B cell (primary cell): ENCODE results near the gene PALLD. TPM values are rescaled to one million over a fixed set of nuclear protein-coding genes. Genes with fewer than 3 reads are reported as not detected.

Experiments
- ATAC-seq: fragments of 200-7000 bp; cut with Tn5 transposase; one replicate; pipeline ENCODE4 v1.10.0; 2021; ENCODE audit warnings: low read depth, mild to moderate bottlenecking, moderate number of reproducible peaks, moderate library complexity
- CTCF ChIA-PET: fragments of 350-600 bp; sonication (Branson Sonifier 250); formaldehyde crosslinking; loops from one replicate; lab custom pipeline; 2021; ENCODE audit warnings: antibody characterized with exemption, inconsistent platforms; lab: Charles Lee
- POLR2A ChIA-PET: fragments of 350-600 bp; sonication (Branson Sonifier 250); formaldehyde crosslinking; loops from one replicate; lab custom pipeline; 2021; ENCODE audit warnings: antibody characterized with exemption; lab: Charles Lee
- DNase-seq: peaks from one replicate; pipeline ENCODE4 v3.0.0; 2013
- H2AFZ ChIP-seq: 2 replicates; pipeline ENCODE4 v1.6.1; 2012; ENCODE audit warnings: mild to moderate bottlenecking, low read depth, low read length; ENCODE audit not compliant: insufficient read depth, poor library complexity, severe bottlenecking
- H3K27ac ChIP-seq, 2 donors: 1 replicate in 1 of 2; 2 replicates in 1 of 2; pipeline ENCODE4 v1.5.1; 2012 to 2013; ENCODE audit warnings: low read length in 2 of 2, mild to moderate bottlenecking in 2 of 2, moderate library complexity in 1 of 2
- H3K27me3 ChIP-seq, 4 experiments: fragments of 200-600 bp in 1 of 4; sonication (generic) in 1 of 4; replicated peaks in 1 of 4; 1 replicate in 2 of 4; 2 replicates in 2 of 4; pipeline versions ENCODE4 v1.6.1 to v1.7.0; 2013 to 2016; ENCODE audit warnings: low read length in 3 of 4, mild to moderate bottlenecking in 2 of 4, mixed read lengths in 1 of 4, moderate library complexity in 1 of 4; ENCODE audit not compliant: insufficient read depth in 4 of 4, control insufficient read depth in 3 of 4; ENCODE audit errors: control extremely low read depth in 1 of 4
- H3K36me3 ChIP-seq, 2 experiments: replicated peaks in 1 of 2; 1 replicate in 1 of 2; 2 replicates in 1 of 2; pipeline versions ENCODE4 v1.6.1 to v1.7.1; 2013; ENCODE audit warnings: low read length in 1 of 2; ENCODE audit not compliant: insufficient read depth in 2 of 2, control insufficient read depth in 1 of 2; ENCODE audit errors: control extremely low read depth in 1 of 2, extremely low read depth in 1 of 2
- H3K4me1 ChIP-seq, 2 donors: fragments of 200-600 bp in 1 of 2; sonication (generic) in 1 of 2; 1 replicate in 1 of 2; 2 replicates in 1 of 2; pipeline versions ENCODE4 v1.5.1 to v1.6.1; 2013 to 2017; ENCODE audit warnings: low read length in 2 of 2; ENCODE audit not compliant: control insufficient read depth in 2 of 2, insufficient read depth in 2 of 2
- H3K4me2 ChIP-seq: replicated peaks from 2 replicates; pipeline ENCODE3; 2012; ENCODE audit warnings: mild to moderate bottlenecking, low read depth, low read length; ENCODE audit not compliant: poor library complexity, severe bottlenecking
- H3K4me3 ChIP-seq, 5 experiments: fragments of 200-600 bp in 1 of 5; sonication (generic) in 1 of 5; 1 replicate in 3 of 5; 2 replicates in 2 of 5; pipeline versions ENCODE4 v1.5.1 to v1.7.0; 2011 to 2016; ENCODE audit warnings: low read length in 4 of 5, mild to moderate bottlenecking in 4 of 5, low read depth in 2 of 5, control low read depth in 1 of 5, moderate library complexity in 1 of 5; ENCODE audit not compliant: insufficient read depth in 1 of 5; ENCODE audit errors: control extremely low read depth in 1 of 5, extremely low read depth in 1 of 5
- H3K79me2 ChIP-seq: fragments of 200-600 bp; sonication (generic); one replicate; pipeline ENCODE4 v1.6.0; 2016; ENCODE audit warnings: low read length; ENCODE audit not compliant: control insufficient read depth, insufficient read depth
- H3K9ac ChIP-seq: fragments of 200-600 bp; sonication (generic); 2 replicates; pipeline ENCODE4 v1.6.1; 2017; ENCODE audit warnings: mild to moderate bottlenecking, low read length, moderate library complexity
- H3K9me3 ChIP-seq, 3 donors: one replicate each; pipeline versions ENCODE4 v1.6.1 to v1.7.1; 2013; ENCODE audit warnings: low read length in 2 of 3; ENCODE audit not compliant: control insufficient read depth in 2 of 3, insufficient read depth in 1 of 3; ENCODE audit errors: control extremely low read depth in 1 of 3
- H4K20me1 ChIP-seq: 2 replicates; pipeline ENCODE4 v1.6.0; 2012; ENCODE audit warnings: mild to moderate bottlenecking, low read length; ENCODE audit not compliant: insufficient read depth, control insufficient read depth, poor library complexity, severe bottlenecking
- H3K27ac Mint-ChIP-seq: one replicate; pipeline ENCODE4 v1.8.0; 2021; ENCODE audit warnings: mixed read lengths
- H3K27me3 Mint-ChIP-seq: one replicate; pipeline ENCODE4 v1.8.0; 2021; ENCODE audit warnings: mixed read lengths
- H3K4me1 Mint-ChIP-seq: one replicate; pipeline ENCODE4 v1.8.0; 2021; ENCODE audit warnings: mixed read lengths
- H3K4me3 Mint-ChIP-seq: one replicate; pipeline ENCODE4 v1.8.0; 2021; ENCODE audit warnings: mixed read lengths
- H3K9me3 Mint-ChIP-seq: one replicate; pipeline ENCODE4 v1.8.0; 2022; ENCODE audit warnings: mixed read lengths; ENCODE audit not compliant: insufficient read depth
- CTCF ChIP-seq: fragments of 200-600 bp; IDR thresholded peaks from one replicate; pipeline ENCODE4 v1.8.0; 2022; ENCODE audit warnings: antibody characterized with exemption, mild to moderate bottlenecking
- EZH2 ChIP-seq: IDR thresholded peaks from 2 replicates; pipeline ENCODE4 v1.6.1; 2012; ENCODE audit warnings: borderline replicate concordance, low read depth, mild to moderate bottlenecking, moderate library complexity, low read length; ENCODE audit not compliant: insufficient read depth, poor library complexity, severe bottlenecking
- WGBS: methylation state at CpG from one replicate; pipeline ENCODE4 v1.1.5; 2013; ENCODE audit warnings: missing lambda C conversion rate; ENCODE audit not compliant: insufficient coverage; 5-methylcytosine and 5-hydroxymethylcytosine counted together
- intact Hi-C: fragments of 100-400 bp; cut with micrococcal nuclease; formaldehyde crosslinking; loops from one replicate; pipeline ENCODE4 v1.10.0; 2022
- polyA plus RNA-seq: library from polyadenylated mRNA; depleted of rRNA; stranded (reverse); fragments of >200 nt; gene quantifications from 2 replicates; pipeline ENCODE4 v1.2.3, GENCODE V29; 2012
- total RNA-seq, 2 donors: library from RNA; stranded (reverse); fragments of 120-200 nt in 1 of 2; gene quantifications; 1 replicate in 1 of 2; 2 replicates in 1 of 2; pipeline versions ENCODE4 v1.2.3 to v1.2.4, GENCODE V29; 2013 to 2022

Gene PALLD
- total and polyA plus RNA-seq, 2 donors (not counting 1 experiment from before 2014, with no cell fraction given) = 0.63 to 0.71 TPM

DNA sequence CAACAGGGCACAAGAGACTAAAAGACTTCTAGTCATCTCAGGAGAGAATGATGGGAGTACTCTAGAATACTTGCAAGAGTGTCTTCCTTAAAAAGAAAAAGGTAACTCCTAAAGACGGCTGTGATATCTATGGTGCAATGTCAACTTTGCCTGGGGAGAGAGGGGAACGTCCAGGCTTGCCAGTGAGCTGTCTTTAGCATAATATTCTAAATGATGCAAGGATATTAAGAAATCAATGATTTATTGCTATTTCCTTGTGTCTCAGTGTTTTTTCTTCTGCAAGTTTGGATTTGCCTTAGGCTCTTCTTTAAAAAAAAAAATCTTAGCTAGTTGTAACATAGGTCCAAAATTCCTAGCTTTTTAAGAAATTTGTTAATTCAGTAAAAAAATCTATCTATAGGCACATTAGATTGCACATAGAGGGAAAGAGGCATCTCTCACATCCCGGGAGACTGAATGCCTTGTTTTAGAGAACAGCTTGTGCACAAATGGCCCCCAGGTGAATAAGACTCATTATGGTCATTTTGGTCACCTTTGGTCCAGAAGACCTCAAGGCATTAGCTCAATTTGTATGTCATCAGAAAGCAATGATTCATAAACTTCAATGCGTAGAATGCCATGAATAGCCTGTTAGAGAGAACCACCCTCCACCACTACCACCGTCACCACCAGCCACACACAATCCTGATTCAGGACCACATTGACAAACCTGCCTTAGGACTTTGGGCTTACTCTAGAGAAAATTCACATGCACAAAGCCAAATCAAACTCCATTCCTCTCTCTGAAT lies 104.1 kb downstream of the PALLD start:
- TF ChIP-seq CTCF = no peak
- no peak for TF ChIP-seq EZH2
- H3K4me2 ChIP-seq = no peak overlapping the region
- Mint-ChIP-seq H3K9me3 (no peaks in the 10 kb centered on the region), H3K4me1 (no peaks in the 10 kb centered on the region), H3K4me3 (no peak overlapping the region), H3K27ac (no peak overlapping the region), H3K27me3 (no peaks in the 10 kb centered on the region)
- H3K9me3 ChIP-seq = no peaks in the 10 kb centered on the region
- WGBS = 100% methylated on average over 3 of the region's 5 CpGs
- CTCF ChIA-PET = interaction anchor here (1.0 kb wide), 1 partner anchor 8 kb away, joined by 3 read pairs; no protein-coding TSS in a partner anchor
- no peak overlapping the region for H3K9ac ChIP-seq
- no peaks in the 10 kb centered on the region for H4K20me1 ChIP-seq
- H3K36me3 ChIP-seq = no peaks in the 10 kb centered on the region
- POLR2A ChIA-PET = no interaction called here
- ATAC-seq (no peak), DNase-seq (no peak)
- no peak overlapping the region for H2AFZ ChIP-seq
- H3K27ac ChIP-seq = no peak overlapping the region
- intact Hi-C loops = no loop called here
- no peaks in the 10 kb centered on the region for H3K4me1 ChIP-seq
- H3K79me2 ChIP-seq = no peaks in the 10 kb centered on the region
- no peak overlapping the region for H3K4me3 ChIP-seq
- H3K27me3 ChIP-seq = peaks cover 0 to 4% (median 0%) of the 10 kb centered on the region in 4 experiments

GRCh38 chr4:168601899-168602298 lies 105.0 kb downstream of the PALLD start:
- TF ChIP-seq CTCF (no peak), EZH2 (no peak)
- H3K9me3 Mint-ChIP-seq = no peaks in the 10 kb centered on the region
- no peak overlapping the region for H2AFZ ChIP-seq
- no peaks in the 10 kb centered on the region for H3K4me1 ChIP-seq
- peaks cover 0 to 4% (median 0%) of the 10 kb centered on the region in 4 experiments for H3K27me3 ChIP-seq
- ChIA-PET POLR2A (no interaction called here), CTCF (no interaction called here)
- no peaks in the 10 kb centered on the region for H3K79me2 ChIP-seq
- no peaks in the 10 kb centered on the region for H3K36me3 ChIP-seq
- H3K4me3 ChIP-seq = no peak overlapping the region
- H3K4me3 Mint-ChIP-seq = no peak overlapping the region
- DNase-seq = no peak
- H3K27ac ChIP-seq = no peak overlapping the region
- intact Hi-C loops = no loop called here
- no peak overlapping the region for H3K4me2 ChIP-seq
- ATAC-seq = no peak
- H4K20me1 ChIP-seq = no peaks in the 10 kb centered on the region
- 100% methylated on average over 1 of the region's 4 CpGs for WGBS
- no peaks in the 10 kb centered on the region for H3K9me3 ChIP-seq
- no peaks in the 10 kb centered on the region for H3K27me3 Mint-ChIP-seq
- H3K27ac Mint-ChIP-seq = no peak overlapping the region
- H3K4me1 Mint-ChIP-seq = no peaks in the 10 kb centered on the region
- H3K9ac ChIP-seq = no peak overlapping the region
